B cell (primary cell): ENCODE measurements around the gene CPT2.

Experiments used
- EZH2 ChIP-seq: IDR thresholded peaks from 2 replicates; pipeline ENCODE4 v1.6.1; 2012; ENCODE audit warnings: borderline replicate concordance, low read depth, mild to moderate bottlenecking, moderate library complexity, low read length; ENCODE audit not compliant: insufficient read depth, poor library complexity, severe bottlenecking
- TF ChIP-seq, protein P1 (sequence below): fragments of 200-600 bp; IDR thresholded peaks from one replicate; pipeline ENCODE4 v1.8.0; 2022; ENCODE audit warnings: antibody characterized with exemption, mild to moderate bottlenecking

- TF ChIP-seq, protein P1, sequence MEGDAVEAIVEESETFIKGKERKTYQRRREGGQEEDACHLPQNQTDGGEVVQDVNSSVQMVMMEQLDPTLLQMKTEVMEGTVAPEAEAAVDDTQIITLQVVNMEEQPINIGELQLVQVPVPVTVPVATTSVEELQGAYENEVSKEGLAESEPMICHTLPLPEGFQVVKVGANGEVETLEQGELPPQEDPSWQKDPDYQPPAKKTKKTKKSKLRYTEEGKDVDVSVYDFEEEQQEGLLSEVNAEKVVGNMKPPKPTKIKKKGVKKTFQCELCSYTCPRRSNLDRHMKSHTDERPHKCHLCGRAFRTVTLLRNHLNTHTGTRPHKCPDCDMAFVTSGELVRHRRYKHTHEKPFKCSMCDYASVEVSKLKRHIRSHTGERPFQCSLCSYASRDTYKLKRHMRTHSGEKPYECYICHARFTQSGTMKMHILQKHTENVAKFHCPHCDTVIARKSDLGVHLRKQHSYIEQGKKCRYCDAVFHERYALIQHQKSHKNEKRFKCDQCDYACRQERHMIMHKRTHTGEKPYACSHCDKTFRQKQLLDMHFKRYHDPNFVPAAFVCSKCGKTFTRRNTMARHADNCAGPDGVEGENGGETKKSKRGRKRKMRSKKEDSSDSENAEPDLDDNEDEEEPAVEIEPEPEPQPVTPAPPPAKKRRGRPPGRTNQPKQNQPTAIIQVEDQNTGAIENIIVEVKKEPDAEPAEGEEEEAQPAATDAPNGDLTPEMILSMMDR: no peak
- TF ChIP-seq EZH2: no peak
Observed at GRCh38 chr1:53176452-53177208, 20.0 kb upstream of the CPT2 start.
